ENCODE data around the gene COLEC12.
"Not testable (repeated sequence)": the region's sequence is repeated elsewhere in the genome, so short reads cannot be mapped to it uniquely, and the experiment has no call there.

Gene COLEC12

GRCh38 chr18:292271-292670, 208.2 kb downstream of the COLEC12 start:
- peak; percentile 42; the same call in 1 of the 3 replicates for ATAC-seq
- TF ChIP-seq PATZ1 (CRISPR knock-in tag; IDR thresholded peaks at IDR 0.05; ENCODE audit: borderline replicate concordance) = no peak
- TF ChIP-seq BACH2 (CRISPR knock-in tag; IDR thresholded peaks at IDR 0.05; ENCODE audit: borderline replicate concordance) = no peak
- TF ChIP-seq RARB (CRISPR knock-in tag; IDR thresholded peaks at IDR 0.05) = no peak
- no peak for TF ChIP-seq ISL1 (CRISPR knock-in tag; IDR thresholded peaks at IDR 0.05)
- TF ChIP-seq ZFP3 (CRISPR knock-in tag; IDR thresholded peaks at IDR 0.05) = no peak

GRCh38 chr18:289970-290369, 210.5 kb downstream of the COLEC12 start:
- not testable (repeated sequence) for ATAC-seq

GRCh38 chr18:289026-289425, 211.5 kb downstream of the COLEC12 start:
- no peak for ATAC-seq
- TF ChIP-seq POU6F1 (CRISPR knock-in tag; IDR thresholded peaks at IDR 0.05; ENCODE audit: borderline replicate concordance, low read depth) (no peak), ARNTL (CRISPR knock-in tag; IDR thresholded peaks at IDR 0.05; ENCODE audit: borderline replicate concordance, low read depth) (no peak), ESRRG (CRISPR knock-in tag; IDR thresholded peaks at IDR 0.05) (no peak), ZNF8 (CRISPR knock-in tag; IDR thresholded peaks at IDR 0.05) (no peak), OSR1 (CRISPR knock-in tag; IDR thresholded peaks at IDR 0.05) (no peak), RARB (CRISPR knock-in tag; IDR thresholded peaks at IDR 0.05) (no peak), CSDC2 (CRISPR knock-in tag; IDR thresholded peaks at IDR 0.05) (no peak)

- ATAC-seq = peak; percentile 86
- TF ChIP-seq POU6F1 (CRISPR knock-in tag; IDR thresholded peaks at IDR 0.05; ENCODE audit: borderline replicate concordance, low read depth) (no peak), TSHZ2 (CRISPR knock-in tag; IDR thresholded peaks at IDR 0.05) (no peak), OSR1 (CRISPR knock-in tag; IDR thresholded peaks at IDR 0.05) (no peak), CREB5 (CRISPR knock-in tag; IDR thresholded peaks at IDR 0.05; ENCODE audit: low read depth) (no peak), ESRRG (CRISPR knock-in tag; IDR thresholded peaks at IDR 0.05) (no peak), ZNF70 (CRISPR knock-in tag; IDR thresholded peaks at IDR 0.05) (no peak), TOX (CRISPR knock-in tag; IDR thresholded peaks at IDR 0.05; ENCODE audit: borderline replicate concordance) (no peak), ZNF565 (CRISPR knock-in tag; conservative IDR thresholded peaks at IDR 0.05; ENCODE audit: low read depth) (no peak), ZNF8 (CRISPR knock-in tag; IDR thresholded peaks at IDR 0.05) (no peak), ZC3H10 (CRISPR knock-in tag; IDR thresholded peaks at IDR 0.05) (no peak), RARB (CRISPR knock-in tag; IDR thresholded peaks at IDR 0.05) (no peak)
Measured at GRCh38 chr18:286515-287310, 213.8 kb downstream of the COLEC12 start.

Data from SK-N-SH treated with all-trans-retinoic acid at 6 μM for 48 hours (cell line).